GM12878 (cell line): ENCODE data around the gene SELENOM. TPM values are rescaled to one million over a fixed set of nuclear protein-coding genes. Genes with fewer than 3 reads are reported as not detected.

ENCODE experiments used
- ATAC-seq: fragments of 200-7000 bp; cut with Tn5 transposase; 3 replicates; pipeline ENCODE4 v1.9.1; 2020; ENCODE audit warnings: mild to moderate bottlenecking, moderate library complexity
- BruUV-seq: library from RNA; stranded (reverse); fragments of 400-500 nt; replicated peaks from 2 replicates; lab custom pipeline; 2021; lab: Mats Ljungman, UMichigan
- CTCF ChIA-PET: fragments of 300-600 bp; sonication (Branson Sonifier 250); formaldehyde crosslinking; extraction: SDS; loops from one replicate; lab custom pipeline; 2021; ENCODE audit warnings: inconsistent platforms; lab: Yijun Ruan, JAX
- POLR2A ChIA-PET: fragments of 350-600 bp; formaldehyde crosslinking; extraction: SDS; loops from one replicate; lab custom pipeline; 2021; ENCODE audit warnings: inconsistent platforms; lab: Charles Lee
- RAD21 ChIA-PET: fragments of 300-600 bp; sonication (Branson Sonifier 250); formaldehyde crosslinking; loops from one replicate; lab custom pipeline; 2023; ENCODE audit warnings: antibody characterized with exemption; ENCODE audit not compliant: unreplicated experiment; lab: Charles Lee
- SMC1A ChIA-PET: fragments of 300-600 bp; sonication (Branson Sonifier 250); formaldehyde crosslinking; loops from one replicate; lab custom pipeline; 2023; ENCODE audit not compliant: unreplicated experiment, uncharacterized antibody; lab: Charles Lee
- DNase-seq: peaks from one replicate; pipeline ENCODE4 v3.0.0-alpha.2; 2011; ENCODE audit warnings: low read depth, low spot score
- FAIRE-seq: peaks from 3 replicates; lab custom pipeline; 2011; peaks lifted over from hg19 to GRCh38; lab: Jason Lieb, UNC
- H2AFZ ChIP-seq: 2 replicates; pipeline ENCODE4 v1.6.0; 2011; ENCODE audit warnings: low read depth, low read length, control low read depth; ENCODE audit not compliant: control insufficient read depth
- H3K27ac ChIP-seq: 2 replicates; pipeline ENCODE4 v1.5.1; 2011; ENCODE audit warnings: control low read depth; ENCODE audit not compliant: control insufficient read depth, insufficient read depth
- H3K27me3 ChIP-seq, 2 experiments: replicated peaks in 1 of 2; 2 replicates each; pipeline versions ENCODE4 v1.6.0 to v1.6.1; 2011; ENCODE audit warnings: low read length in 1 of 2; ENCODE audit not compliant: control insufficient read depth in 2 of 2, insufficient read depth in 2 of 2
- H3K36me3 ChIP-seq, 2 experiments: 2 replicates each; pipeline ENCODE4 v1.5.1; 2011; ENCODE audit warnings: low read length in 1 of 2; ENCODE audit not compliant: control insufficient read depth in 2 of 2, insufficient read depth in 2 of 2
- H3K4me1 ChIP-seq: 2 replicates; pipeline ENCODE4 v1.6.1; 2011; ENCODE audit warnings: mild to moderate bottlenecking, low read length, moderate library complexity, mixed read lengths; ENCODE audit not compliant: control insufficient read depth, insufficient read depth
- H3K4me2 ChIP-seq: 2 replicates; pipeline ENCODE4 v1.6.0; 2011; ENCODE audit warnings: control low read depth; ENCODE audit not compliant: control insufficient read depth, insufficient read depth
- H3K4me3 ChIP-seq: fragments of 200-600 bp; sonication (generic); 2 replicates; pipeline ENCODE4 v1.5.1; 2016
- H3K79me2 ChIP-seq: 2 replicates; pipeline ENCODE4 v1.6.0; 2011; ENCODE audit warnings: low read length; ENCODE audit not compliant: control insufficient read depth, insufficient read depth
- H3K9ac ChIP-seq: 2 replicates; pipeline ENCODE4 v1.8.0; 2011; ENCODE audit warnings: low read length, control low read depth, mixed read lengths; ENCODE audit not compliant: control insufficient read depth, insufficient read depth
- H3K9me3 ChIP-seq: replicated peaks from 3 replicates; pipeline ENCODE4 v1.5.1; 2011; ENCODE audit warnings: mild to moderate bottlenecking, low read length; ENCODE audit not compliant: control insufficient read depth, insufficient read depth
- H4K20me1 ChIP-seq: 2 replicates; pipeline ENCODE4 v1.6.0; 2011; ENCODE audit not compliant: control insufficient read depth, insufficient read depth
- EED ChIP-seq: sonication (generic); IDR thresholded peaks from 2 replicates; pipeline ENCODE4 v1.6.1; 2016; ENCODE audit warnings: antibody characterized with exemption, low read depth
- FOS ChIP-seq: IDR thresholded peaks from 3 replicates; pipeline ENCODE4 v1.6.1; 2011; ENCODE audit warnings: borderline replicate concordance; ENCODE audit not compliant: insufficient read length; ENCODE audit errors: extremely low read depth
- GATAD2B ChIP-seq: fragments of 450-650 bp; conservative IDR thresholded peaks from 2 replicates; pipeline ENCODE4 v1.6.1; 2017; ENCODE audit warnings: low read depth, mild to moderate bottlenecking, moderate library complexity
- HCFC1 ChIP-seq: fragments of 150-350 bp; IDR thresholded peaks from 2 replicates; pipeline ENCODE4 v1.6.1; 2014; ENCODE audit warnings: low read length
- KAT2A ChIP-seq: conservative IDR thresholded peaks from 2 replicates; pipeline ENCODE4 v1.6.1; 2011; ENCODE audit warnings: low read depth, low read length; ENCODE audit not compliant: control insufficient read depth
- YBX1 ChIP-seq: fragments of 450-650 bp; IDR thresholded peaks from 2 replicates; pipeline ENCODE4 v1.6.1; 2016; ENCODE audit warnings: antibody characterized with exemption
- ZNF384 ChIP-seq: IDR thresholded peaks from 2 replicates; pipeline ENCODE4 v1.6.1; 2012; ENCODE audit warnings: low read depth, mild to moderate bottlenecking, low read length, improper control_type of control experiment, borderline replicate concordance
- WGBS: methylation state at CpG from one replicate; pipeline ENCODE4 v1.1.6; 2016; ENCODE audit warnings: low lambda C conversion rate; ENCODE audit not compliant: insufficient replicate concordance, insufficient coverage; ENCODE audit errors: missing lambda C conversion rate; 5-methylcytosine and 5-hydroxymethylcytosine counted together
- in situ Hi-C: fragments of 300-500 bp; cut with MboI; formaldehyde crosslinking; loops from 9 replicates; pipeline ENCODE4 v1.14.3; 2018; ENCODE audit warnings: mixed read lengths
- intact Hi-C: fragments of 100-400 bp; cut with micrococcal nuclease; formaldehyde crosslinking; loops from one replicate; pipeline ENCODE4 v1.14.2; 2022; ENCODE audit not compliant: unreplicated experiment
- polyA plus RNA-seq, 11 experiments: library from polyadenylated mRNA; depleted of rRNA in 4 of 11; unstranded in 6 of 11; stranded (reverse) in 5 of 11; fragments of >200 nt; fragmentation: Nextera tagmentation in 4 of 11; fragmentation: Illumina TruSeq in 1 of 11; extraction: Ambion mirVana in 4 of 11; extraction: Trizol in 1 of 11; gene quantifications; 1 replicate in 1 of 11; 2 replicates in 10 of 11; pipeline versions ENCODE4 v1.2.1 to v1.2.3, GENCODE V29; 2011 to 2016; ENCODE audit warnings: inconsistent platforms in 2 of 11, missing spikeins in 2 of 11, low read depth in 1 of 11
- total RNA-seq, 4 experiments: library from RNA; depleted of rRNA in 3 of 4; stranded (reverse); fragments of >200 nt in 3 of 4; fragmentation: Illumina TruSeq in 1 of 4; extraction: Trizol in 1 of 4; gene quantifications; 2 replicates each; pipeline versions ENCODE4 v1.2.1 to v1.2.3, GENCODE V29; 2013 to 2021
- TF ChIP-seq, protein P1 (sequence below): fragments of 450-650 bp; IDR thresholded peaks from 2 replicates; pipeline ENCODE4 v1.6.1; 2017; ENCODE audit warnings: borderline replicate concordance
- TF ChIP-seq, protein P2 (sequence below): fragments of 450-650 bp; IDR thresholded peaks from 2 replicates; pipeline ENCODE4 v1.6.1; 2017; ENCODE audit warnings: mild to moderate bottlenecking, moderate library complexity

The SELENOM gene
- total and polyA plus RNA-seq, 10 of the 15 experiments (the other 5 are each of a cell fraction or from before 2014, with no cell fraction given) = 0.80 to 8.3 (median 2.0) TPM

DNA sequence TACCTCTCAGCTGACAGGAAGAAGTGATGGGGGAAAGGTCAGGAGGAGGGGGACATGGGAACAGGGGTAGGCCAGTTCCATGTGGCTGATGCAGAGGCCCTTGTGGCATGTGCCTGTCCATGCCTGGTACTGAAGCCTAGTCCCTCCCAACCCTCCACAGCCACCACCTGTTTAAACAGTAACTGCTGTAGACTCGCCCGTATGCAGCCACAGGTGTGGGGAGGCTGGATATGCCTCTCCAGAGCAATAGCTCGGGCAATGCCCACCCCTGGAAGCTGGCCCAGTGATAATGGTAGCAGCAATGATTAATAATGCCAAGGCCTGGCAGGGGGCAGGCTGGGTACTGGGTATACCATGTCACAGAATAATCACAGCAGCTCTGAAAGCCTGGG, 24.0 kb downstream of the SELENOM start:
- intact Hi-C loops = loop anchor here (1.0 to 10.0 kb wide), 5 partner anchors 111 to 449 kb away; partner anchors contain the start of genes PIK3IP1 and SLC35E4
- FAIRE-seq (no peak), DNase-seq (no peak), ATAC-seq (no peak)
- ChIA-PET CTCF (interaction anchor here (0.6 to 7.9 kb wide), 18 partner anchors 19 to 450 kb away, joined by 3 to 59 read pairs (median 5); partner anchors contain the start of genes MORC2, SELENOM and TUG1), RAD21 (interaction anchor here (1.0 to 3.9 kb wide), 9 partner anchors 11 to 448 kb away, joined by 3 to 34 read pairs (median 4); partner anchors contain the start of genes MORC2 and TUG1), SMC1A (interaction anchor here (0.5 to 2.4 kb wide), 9 partner anchors 10 to 448 kb away, joined by 3 to 8 read pairs (median 4); partner anchors contain the start of genes SLC35E4 and TUG1), POLR2A (interaction anchor here (0.9 to 2.6 kb wide), 7 partner anchors 11 to 492 kb away, joined by 3 to 7 read pairs (median 5); partner anchors contain the start of genes PES1 and TUG1)
- H3K4me3 ChIP-seq = peak overlapping the region; percentile 90
- no peak overlapping the region for H2AFZ ChIP-seq
- no TSS peak for BruUV-seq
- no peaks in the 10 kb centered on the region for H3K9me3 ChIP-seq
- TF ChIP-seq, protein P1, sequence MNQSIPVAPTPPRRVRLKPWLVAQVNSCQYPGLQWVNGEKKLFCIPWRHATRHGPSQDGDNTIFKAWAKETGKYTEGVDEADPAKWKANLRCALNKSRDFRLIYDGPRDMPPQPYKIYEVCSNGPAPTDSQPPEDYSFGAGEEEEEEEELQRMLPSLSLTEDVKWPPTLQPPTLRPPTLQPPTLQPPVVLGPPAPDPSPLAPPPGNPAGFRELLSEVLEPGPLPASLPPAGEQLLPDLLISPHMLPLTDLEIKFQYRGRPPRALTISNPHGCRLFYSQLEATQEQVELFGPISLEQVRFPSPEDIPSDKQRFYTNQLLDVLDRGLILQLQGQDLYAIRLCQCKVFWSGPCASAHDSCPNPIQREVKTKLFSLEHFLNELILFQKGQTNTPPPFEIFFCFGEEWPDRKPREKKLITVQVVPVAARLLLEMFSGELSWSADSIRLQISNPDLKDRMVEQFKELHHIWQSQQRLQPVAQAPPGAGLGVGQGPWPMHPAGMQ = no peak
- no peak for TF ChIP-seq HCFC1
- no peak for TF ChIP-seq EED
- TF ChIP-seq ZNF384 = no peak
- TF ChIP-seq KAT2A = no peak
- no peak for TF ChIP-seq GATAD2B
- TF ChIP-seq FOS = no peak
- TF ChIP-seq, protein P2, sequence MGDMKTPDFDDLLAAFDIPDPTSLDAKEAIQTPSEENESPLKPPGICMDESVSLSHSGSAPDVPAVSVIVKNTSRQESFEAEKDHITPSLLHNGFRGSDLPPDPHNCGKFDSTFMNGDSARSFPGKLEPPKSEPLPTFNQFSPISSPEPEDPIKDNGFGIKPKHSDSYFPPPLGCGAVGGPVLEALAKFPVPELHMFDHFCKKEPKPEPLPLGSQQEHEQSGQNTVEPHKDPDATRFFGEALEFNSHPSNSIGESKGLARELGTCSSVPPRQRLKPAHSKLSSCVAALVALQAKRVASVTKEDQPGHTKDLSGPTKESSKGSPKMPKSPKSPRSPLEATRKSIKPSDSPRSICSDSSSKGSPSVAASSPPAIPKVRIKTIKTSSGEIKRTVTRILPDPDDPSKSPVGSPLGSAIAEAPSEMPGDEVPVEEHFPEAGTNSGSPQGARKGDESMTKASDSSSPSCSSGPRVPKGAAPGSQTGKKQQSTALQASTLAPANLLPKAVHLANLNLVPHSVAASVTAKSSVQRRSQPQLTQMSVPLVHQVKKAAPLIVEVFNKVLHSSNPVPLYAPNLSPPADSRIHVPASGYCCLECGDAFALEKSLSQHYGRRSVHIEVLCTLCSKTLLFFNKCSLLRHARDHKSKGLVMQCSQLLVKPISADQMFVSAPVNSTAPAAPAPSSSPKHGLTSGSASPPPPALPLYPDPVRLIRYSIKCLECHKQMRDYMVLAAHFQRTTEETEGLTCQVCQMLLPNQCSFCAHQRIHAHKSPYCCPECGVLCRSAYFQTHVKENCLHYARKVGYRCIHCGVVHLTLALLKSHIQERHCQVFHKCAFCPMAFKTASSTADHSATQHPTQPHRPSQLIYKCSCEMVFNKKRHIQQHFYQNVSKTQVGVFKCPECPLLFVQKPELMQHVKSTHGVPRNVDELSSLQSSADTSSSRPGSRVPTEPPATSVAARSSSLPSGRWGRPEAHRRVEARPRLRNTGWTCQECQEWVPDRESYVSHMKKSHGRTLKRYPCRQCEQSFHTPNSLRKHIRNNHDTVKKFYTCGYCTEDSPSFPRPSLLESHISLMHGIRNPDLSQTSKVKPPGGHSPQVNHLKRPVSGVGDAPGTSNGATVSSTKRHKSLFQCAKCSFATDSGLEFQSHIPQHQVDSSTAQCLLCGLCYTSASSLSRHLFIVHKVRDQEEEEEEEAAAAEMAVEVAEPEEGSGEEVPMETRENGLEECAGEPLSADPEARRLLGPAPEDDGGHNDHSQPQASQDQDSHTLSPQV = no peak
- no peak for TF ChIP-seq YBX1
- 89% methylated on average over 3 of the region's 3 CpGs for WGBS
- no peak overlapping the region for H3K9ac ChIP-seq
- peaks cover 11% of the 10 kb centered on the region for H3K79me2 ChIP-seq
- no peaks in the 10 kb centered on the region for H3K36me3 ChIP-seq
- no peaks in the 10 kb centered on the region for H3K27me3 ChIP-seq
- H3K27ac ChIP-seq = no peak overlapping the region; the same call in 1 of the 2 replicates
- in situ Hi-C loops = loop anchor here (5.0 kb wide), 1 partner anchor 116 kb away; the partner anchor contains the start of genes MORC2 and TUG1
- H3K4me2 ChIP-seq = peak overlapping the region; percentile 75
- peaks cover 28% of the 10 kb centered on the region for H3K4me1 ChIP-seq
- H4K20me1 ChIP-seq = no peaks in the 10 kb centered on the region
